Measurements from ENCODE around the gene SAMHD1. TPM values are rescaled to one million over a fixed set of nuclear protein-coding genes. Genes with fewer than 3 reads are reported as not detected.

SAMHD1 gene
- total and polyA plus RNA-seq, 7 donors = 17.0 to 36.4 (median 26.2) TPM

Other genes starting within 250 kb of the SAMHD1 start
- 10 to 100 TPM in 2 of 4 donors, 1 to 10 TPM in 2; 4.3 to 17.5 (median 7.8) TPM for gene NDRG3, start 205.6 kb downstream of the SAMHD1 start, total RNA-seq
- gene NDRG3, start 205.6 kb downstream of the SAMHD1 start, polyA plus RNA-seq = 10 to 100 TPM in 2 of 3 donors, 1 to 10 TPM in 1; 7.8 to 25.1 (median 11.8) TPM
- 1 to 10 TPM; 1.7 to 3.0 (median 2.2) TPM for gene DSN1, start 177.9 kb downstream of the SAMHD1 start, total RNA-seq
- 1 to 10 TPM; 3.3 to 8.3 (median 4.3) TPM for gene DSN1, start 177.9 kb downstream of the SAMHD1 start, polyA plus RNA-seq
- under 1 TPM in 1 of 4 donors, not detected in 3; 0.15 TPM for gene TLDC2, start 75.6 kb downstream of the SAMHD1 start, total RNA-seq
- under 1 TPM in 2 of 3 donors, not detected in 1; 0.04 to 0.05 TPM for gene TLDC2, start 75.6 kb downstream of the SAMHD1 start, polyA plus RNA-seq
- gene RBL1, start 144.3 kb upstream of the SAMHD1 start, total RNA-seq = 10 to 100 TPM in 1 of 4 donors, 1 to 10 TPM in 3; 4.0 to 10.7 (median 5.0) TPM
- 1 to 10 TPM in 2 of 3 donors, under 1 TPM in 1; 0.82 to 4.6 (median 2.0) TPM for gene RBL1, start 144.3 kb upstream of the SAMHD1 start, polyA plus RNA-seq
- 100 to 1,000 TPM in 1 of 4 donors, 10 to 100 TPM in 3; 66.4 to 129 (median 94.2) TPM for gene RPN2, start 227.6 kb upstream of the SAMHD1 start, total RNA-seq
- 100 to 1,000 TPM in 2 of 3 donors, 10 to 100 TPM in 1; 91.7 to 131 (median 113) TPM for gene RPN2, start 227.6 kb upstream of the SAMHD1 start, polyA plus RNA-seq
- gene MROH8, start 227.8 kb upstream of the SAMHD1 start, total RNA-seq = 1 to 10 TPM; 4.1 to 5.5 (median 4.8) TPM
- 1 to 10 TPM in 2 of 3 donors, under 1 TPM in 1; 0.99 to 3.7 (median 3.4) TPM for gene MROH8, start 227.8 kb upstream of the SAMHD1 start, polyA plus RNA-seq